Measurements from ENCODE around the gene GLT1D1.

- no peak for TF ChIP-seq CTCF (IDR thresholded peaks at IDR 0.05)
- TF ChIP-seq EZH2 (IDR thresholded peaks at IDR 0.05), result no peak
- no peak for TF ChIP-seq EZH2phosphoT487 (IDR thresholded peaks at IDR 0.05)
Measured at GRCh38 chr12:128843538-128843937, 9.7 kb upstream of the GLT1D1 start.
